SK-N-MC (cell line): ENCODE data around the gene RGS10.

Experiments used
- EZH2 ChIP-seq: fragments of 200-600 bp; sonication (generic); IDR thresholded peaks from one replicate; pipeline ENCODE4 v1.6.1; 2017; ENCODE audit warnings: antibody characterized with exemption
- POLR2AphosphoS5 ChIP-seq: IDR thresholded peaks from 2 replicates; pipeline ENCODE4 v1.6.1; 2012; ENCODE audit warnings: mild to moderate bottlenecking, low read depth, low read length, borderline replicate concordance

GRCh38 chr10:119511828-119512515 is 30.5 kb downstream of the RGS10 start:
- no peak for TF ChIP-seq POLR2AphosphoS5
- no peak for TF ChIP-seq EZH2
